GM21367 (cell line): ENCODE data around the gene TMEM25.
"Not testable (repeated sequence)": the region's sequence is repeated elsewhere in the genome, so short reads cannot be mapped to it uniquely, and the experiment has no call there.

ENCODE experiments used
- ATAC-seq: cut with Tn5 transposase; IDR thresholded peaks from one replicate; pipeline ENCODE4 v1.9.1; 2021; ENCODE audit not compliant: unreplicated experiment

Gene TMEM25

DNA sequence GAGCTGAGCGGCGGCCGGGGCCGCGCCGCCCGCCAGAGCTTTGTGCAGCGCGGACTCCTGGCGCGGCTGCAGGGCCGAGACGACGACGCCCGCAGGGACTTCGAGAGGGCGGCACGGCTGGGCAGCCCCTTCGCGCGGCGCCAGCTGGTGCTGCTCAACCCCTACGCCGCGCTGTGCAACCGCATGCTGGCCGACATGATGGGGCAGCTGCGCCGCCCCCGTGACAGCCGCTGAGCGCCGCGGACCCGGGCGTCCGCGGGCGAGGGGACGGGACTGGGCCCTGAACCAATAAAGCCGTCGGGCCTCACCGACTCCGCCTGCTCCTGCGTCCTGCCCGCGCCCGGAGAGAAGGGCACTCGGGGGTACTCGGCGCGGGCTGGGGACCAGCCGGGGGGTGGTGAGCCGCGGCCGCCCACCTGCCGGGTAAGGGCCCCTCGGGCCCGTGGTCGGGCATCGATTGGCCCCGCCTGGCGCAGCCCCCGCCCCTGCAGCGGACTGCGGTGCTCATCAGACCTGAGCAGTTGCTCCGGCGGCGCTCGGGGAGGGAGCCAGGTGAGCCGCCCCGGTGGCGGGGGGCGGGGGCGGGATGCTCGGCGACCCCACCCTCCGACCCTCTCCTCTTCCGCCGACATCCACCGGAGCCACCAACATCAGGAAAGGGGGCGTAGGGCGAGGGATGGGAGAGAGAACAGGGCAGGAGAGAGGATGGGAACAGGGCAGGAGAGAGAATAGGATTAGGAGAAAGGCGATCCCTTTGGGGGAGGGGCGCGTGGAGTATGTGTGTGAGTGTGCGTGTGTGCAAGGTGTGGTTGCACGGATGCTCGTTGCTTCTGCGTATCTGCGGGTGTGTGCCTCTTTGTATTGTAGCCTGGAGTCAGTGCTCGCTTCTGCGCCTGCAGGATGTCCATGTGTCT, at the start of gene TMEM25:
TSS of gene TMEM25 (plus strand) at position 510 of the 914 bp plus-strand sequence. CDS start 610 bp downstream, outside the sequence.
- peak; percentile 66 for ATAC-seq

DNA sequence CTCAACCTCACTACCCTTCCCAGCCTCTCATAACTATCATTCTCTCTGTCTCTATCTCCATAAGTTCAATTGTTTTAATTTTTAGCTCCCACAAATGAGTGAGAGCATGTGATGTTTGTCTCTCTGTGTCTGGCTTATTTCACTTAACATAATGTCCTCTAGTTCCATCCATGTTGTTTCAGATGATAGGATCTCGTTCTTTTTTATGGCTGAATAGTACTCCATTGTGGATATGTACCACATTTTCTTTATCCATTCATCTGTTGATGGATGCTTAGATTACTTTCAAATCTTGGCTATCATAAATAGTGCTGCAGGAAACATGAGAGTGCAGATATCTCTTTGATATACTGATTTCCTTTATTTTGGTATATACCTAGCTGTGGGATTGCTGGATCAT, 49.8 kb upstream of the TMEM25 start:
- ATAC-seq: not testable (repeated sequence)

DNA sequence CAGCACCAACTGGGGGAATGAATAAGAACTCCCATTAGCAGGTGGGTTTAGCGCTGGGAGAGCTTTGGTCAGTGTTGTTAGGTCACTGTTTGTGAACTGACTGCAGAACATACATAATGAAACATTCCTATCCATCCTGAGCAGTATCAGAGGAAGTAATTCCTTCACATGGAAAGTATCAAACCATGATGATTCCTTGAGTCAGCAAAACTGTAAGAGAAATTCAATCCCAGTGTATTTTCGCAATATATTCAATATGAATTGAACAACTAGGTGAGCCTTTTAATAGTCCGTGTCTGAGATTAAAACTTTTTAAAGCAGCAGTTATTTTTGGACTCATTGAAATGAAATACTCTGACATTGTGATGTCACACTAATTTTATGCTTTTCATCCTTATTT, 46.6 kb upstream of the TMEM25 start:
- ATAC-seq: no peak

DNA sequence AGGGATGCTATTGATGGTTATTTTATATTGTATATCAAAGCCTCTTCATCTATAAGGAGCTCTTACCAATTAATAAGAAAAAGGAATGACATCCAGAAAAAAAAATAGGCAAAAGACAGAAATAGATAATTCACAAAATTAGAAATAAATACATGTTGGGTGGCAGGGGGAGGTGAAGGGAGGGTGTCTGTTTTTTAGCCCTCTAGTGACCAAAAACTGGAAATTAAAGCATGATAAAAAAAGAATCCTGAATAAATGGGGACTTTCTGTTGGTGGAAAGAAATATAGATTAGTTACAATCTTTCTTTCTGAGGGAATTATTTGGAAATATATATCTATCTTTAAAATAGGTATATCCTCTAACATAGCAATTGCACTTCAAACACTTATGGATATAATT, 45.7 kb upstream of the TMEM25 start:
- ATAC-seq: no peak

DNA sequence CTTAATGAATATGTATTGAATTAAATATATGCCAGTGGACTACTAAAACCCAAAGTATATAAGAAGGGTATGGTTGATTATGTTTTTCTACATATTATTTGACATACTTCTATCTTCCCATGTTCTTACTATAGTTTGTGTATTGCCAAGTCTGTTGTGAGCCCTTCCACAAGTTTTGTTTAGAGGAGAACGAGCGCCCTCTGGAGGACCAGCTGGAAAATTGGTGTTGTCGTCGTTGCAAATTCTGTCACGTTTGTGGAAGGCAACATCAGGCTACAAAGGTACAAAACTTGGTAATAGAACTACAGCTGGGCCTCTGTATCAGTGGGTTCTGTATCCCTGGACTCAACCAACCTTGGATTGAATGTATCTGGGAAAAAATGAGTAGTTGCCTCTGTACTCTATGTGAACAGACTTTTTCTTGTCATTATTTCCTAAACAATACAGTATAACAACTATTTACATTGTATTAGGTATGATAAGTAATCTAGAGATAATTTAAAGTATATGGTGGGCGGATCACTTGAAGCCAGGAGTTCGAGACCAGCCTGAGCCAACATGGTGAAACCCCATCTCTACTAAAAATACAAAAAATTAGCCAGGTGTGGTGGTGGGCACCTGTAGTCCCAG, 42.4 kb upstream of the TMEM25 start:
- ATAC-seq: no peak

DNA sequence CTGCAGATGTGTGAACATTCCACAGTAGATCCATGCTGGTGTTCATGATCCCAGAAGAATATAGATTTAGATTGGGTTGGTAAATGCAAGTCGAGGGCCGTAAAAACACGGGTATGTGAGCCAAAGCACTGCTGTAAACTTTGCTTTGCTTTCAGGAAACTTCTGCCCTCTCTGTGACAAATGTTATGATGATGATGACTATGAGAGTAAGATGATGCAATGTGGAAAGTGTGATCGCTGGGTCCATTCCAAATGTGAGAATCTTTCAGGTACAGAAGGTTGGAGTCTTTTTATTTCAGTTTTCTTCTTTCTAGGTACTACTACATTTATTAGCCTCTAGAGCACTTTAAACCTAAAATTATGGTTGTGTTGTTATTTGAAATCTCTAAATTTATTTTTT, 40.0 kb upstream of the TMEM25 start:
- ATAC-seq: no peak

DNA sequence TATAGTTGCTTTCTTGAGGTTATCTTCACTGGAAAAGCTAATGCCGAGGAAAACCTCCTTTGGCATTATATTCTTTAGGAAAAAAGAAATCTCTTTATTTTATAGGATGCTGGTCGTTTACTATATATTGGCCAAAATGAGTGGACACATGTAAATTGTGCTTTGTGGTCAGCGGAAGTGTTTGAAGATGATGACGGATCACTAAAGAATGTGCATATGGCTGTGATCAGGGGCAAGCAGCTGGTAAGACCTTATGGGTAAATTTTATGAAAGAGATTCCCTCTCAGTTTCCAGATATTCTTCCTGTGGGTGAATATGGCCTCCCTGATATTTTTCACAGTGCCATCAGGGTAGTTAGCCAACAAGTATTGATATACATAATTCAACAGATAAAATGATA, 33.2 kb upstream of the TMEM25 start:
- no peak for ATAC-seq

DNA sequence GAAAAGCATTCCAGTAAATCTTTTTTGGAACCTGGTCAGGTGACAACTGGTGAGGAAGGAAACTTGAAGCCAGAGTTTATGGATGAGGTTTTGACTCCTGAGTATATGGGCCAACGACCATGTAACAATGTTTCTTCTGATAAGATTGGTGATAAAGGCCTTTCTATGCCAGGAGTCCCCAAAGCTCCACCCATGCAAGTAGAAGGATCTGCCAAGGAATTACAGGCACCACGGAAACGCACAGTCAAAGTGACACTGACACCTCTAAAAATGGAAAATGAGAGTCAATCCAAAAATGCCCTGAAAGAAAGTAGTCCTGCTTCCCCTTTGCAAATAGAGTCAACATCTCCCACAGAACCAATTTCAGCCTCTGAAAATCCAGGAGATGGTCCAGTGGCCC, 27.8 kb upstream of the TMEM25 start:
- ATAC-seq: no peak

DNA sequence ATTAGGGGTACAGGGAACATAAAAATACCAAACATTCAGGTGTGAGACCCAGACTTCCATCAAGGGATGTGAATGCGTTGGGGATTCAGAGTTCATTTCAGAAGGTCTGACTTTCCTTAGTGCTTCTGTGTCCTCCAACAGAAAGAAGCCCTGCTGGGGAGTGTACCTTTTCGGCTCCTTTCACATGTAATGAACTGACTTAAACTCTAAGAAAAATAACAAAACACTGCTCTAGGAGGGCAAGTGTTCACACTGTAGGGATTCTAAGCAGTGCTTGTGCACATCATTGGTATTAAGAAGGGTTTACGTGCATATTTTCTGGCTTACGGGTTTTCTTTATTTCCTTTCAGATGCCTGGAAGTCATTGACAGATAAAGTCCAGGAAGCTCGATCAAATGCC, 19.4 kb upstream of the TMEM25 start:
- ATAC-seq: no peak

DNA sequence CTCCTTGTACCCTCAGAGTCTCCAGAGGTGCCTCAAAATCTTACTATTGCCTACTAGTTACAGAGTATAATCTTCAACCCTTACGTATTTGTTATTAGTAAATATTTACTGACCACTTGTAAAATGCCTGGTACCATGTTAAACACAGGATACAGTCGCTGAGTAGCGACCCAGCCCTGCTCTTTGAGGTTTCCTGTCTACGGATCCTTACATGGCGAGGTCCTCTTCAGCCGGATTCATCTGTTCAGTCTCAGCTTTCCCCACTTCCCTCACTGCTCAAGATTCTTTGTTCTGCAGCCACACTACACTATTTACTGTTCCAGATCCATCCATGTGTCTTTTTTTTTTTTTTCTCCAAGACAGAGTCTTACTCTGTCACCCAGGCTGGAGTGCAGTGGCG, 16.9 kb upstream of the TMEM25 start:
- no peak for ATAC-seq

DNA sequence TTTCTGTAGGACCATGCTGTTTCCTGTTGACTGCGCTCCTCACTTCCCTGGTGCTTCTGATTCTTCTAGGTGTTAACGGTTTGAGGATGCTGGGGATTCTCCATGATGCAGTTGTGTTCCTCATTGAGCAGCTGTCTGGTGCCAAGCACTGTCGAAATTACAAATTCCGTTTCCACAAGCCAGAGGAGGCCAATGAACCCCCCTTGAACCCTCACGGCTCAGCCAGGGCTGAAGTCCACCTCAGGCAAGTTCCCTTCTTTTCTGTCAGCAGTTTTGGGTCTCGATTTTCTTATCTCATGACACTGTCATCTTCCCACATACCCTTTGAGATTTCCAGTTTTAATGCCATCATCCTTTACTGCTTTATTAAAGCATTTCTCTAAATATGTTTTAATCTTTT, 11.4 kb upstream of the TMEM25 start:
- ATAC-seq: no peak

DNA sequence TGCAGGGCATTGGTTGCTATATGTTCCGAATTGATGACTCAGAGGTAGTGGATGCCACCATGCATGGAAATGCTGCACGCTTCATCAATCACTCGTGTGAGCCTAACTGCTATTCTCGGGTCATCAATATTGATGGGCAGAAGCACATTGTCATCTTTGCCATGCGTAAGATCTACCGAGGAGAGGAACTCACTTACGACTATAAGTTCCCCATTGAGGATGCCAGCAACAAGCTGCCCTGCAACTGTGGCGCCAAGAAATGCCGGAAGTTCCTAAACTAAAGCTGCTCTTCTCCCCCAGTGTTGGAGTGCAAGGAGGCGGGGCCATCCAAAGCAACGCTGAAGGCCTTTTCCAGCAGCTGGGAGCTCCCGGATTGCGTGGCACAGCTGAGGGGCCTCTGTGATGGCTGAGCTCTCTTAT, 9.1 kb upstream of the TMEM25 start:
- no peak for ATAC-seq

DNA sequence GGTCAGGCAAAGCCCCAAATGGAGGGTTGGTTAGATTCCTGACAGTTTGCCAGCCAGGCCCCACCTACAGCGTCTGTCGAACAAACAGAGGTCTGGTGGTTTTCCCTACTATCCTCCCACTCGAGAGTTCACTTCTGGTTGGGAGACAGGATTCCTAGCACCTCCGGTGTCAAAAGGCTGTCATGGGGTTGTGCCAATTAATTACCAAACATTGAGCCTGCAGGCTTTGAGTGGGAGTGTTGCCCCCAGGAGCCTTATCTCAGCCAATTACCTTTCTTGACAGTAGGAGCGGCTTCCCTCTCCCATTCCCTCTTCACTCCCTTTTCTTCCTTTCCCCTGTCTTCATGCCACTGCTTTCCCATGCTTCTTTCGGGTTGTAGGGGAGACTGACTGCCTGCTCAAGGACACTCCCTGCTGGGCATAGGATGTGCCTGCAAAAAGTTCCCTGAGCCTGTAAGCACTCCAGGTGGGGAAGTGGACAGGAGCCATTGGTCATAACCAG, 8.4 kb upstream of the TMEM25 start:
- ATAC-seq: no peak

DNA sequence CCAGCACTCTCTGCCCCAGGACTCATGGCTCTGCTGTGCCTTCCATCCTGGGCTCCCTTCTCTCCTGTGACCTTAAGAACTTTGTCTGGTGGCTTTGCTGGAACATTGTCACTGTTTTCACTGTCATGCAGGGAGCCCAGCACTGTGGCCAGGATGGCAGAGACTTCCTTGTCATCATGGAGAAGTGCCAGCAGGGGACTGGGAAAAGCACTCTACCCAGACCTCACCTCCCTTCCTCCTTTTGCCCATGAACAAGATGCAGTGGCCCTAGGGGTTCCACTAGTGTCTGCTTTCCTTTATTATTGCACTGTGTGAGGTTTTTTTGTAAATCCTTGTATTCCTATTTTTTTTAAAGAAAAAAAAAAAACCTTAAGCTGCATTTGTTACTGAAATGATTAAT, 6.6 kb upstream of the TMEM25 start:
- no peak for ATAC-seq

DNA sequence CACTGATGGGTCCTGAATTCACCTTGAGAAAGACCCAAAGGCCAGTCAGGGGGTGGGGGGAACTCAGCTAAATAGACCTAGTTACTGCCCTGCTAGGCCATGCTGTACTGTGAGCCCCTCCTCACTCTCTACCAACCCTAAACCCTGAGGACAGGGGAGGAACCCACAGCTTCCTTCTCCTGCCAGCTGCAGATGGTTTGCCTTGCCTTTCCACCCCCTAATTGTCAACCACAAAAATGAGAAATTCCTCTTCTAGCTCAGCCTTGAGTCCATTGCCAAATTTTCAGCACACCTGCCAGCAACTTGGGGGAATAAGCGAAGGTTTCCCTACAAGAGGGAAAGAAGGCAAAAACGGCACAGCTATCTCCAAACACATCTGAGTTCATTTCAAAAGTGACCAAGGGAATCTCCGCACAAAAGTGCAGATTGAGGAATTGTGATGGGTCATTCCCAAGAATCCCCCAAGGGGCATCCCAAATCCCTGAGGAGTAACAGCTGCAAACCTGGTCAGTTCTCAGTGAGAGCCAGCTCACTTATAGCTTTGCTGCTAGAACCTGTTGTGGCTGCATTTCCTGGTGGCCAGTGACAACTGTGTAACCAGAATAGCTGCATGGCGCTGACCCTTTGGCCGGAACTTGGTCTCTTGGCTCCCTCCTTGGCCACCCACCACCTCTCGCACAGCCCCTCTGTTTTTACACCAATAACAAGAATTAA, 6.1 kb upstream of the TMEM25 start:
- no peak for ATAC-seq

DNA sequence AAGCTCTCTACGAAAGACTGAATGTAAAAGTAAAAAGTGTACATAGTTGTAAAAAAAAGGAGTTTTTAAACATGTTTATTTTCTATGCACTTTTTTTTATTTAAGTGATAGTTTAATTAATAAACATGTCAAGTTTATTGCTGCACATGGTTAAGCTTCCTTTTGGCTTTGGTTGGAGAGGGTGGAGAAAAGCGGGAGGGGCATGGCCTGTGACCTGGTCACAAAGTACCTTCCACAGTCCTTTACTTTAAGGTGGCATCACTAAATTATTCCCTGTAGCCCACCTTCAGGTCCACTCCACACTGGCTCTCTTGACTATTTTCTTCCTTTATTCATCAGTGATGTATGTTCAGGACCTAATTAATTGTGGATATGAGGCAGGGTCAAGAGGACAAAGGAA, 4.3 kb upstream of the TMEM25 start:
- ATAC-seq: no peak

DNA sequence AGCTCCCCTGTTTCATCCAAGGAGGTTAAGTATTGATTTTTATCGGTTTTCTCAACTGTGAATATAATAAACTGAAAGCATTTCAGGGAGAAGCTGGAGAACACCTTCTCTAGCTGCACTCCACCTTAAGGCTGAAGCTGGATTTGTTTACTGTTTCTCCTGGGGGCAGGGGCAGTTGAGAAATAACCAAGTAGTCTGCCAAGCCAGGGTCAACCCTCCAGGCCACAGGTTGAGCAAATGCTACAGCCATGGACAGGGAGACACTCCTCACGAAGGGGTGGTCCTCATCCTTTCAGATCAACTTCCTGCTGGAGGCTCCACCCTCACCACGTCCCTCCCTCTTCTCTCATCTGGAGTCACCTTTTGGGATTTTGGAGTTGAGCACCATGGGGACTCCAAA, 3.9 kb upstream of the TMEM25 start, which contains the start of gene TTC36:
TSS of gene TTC36 (plus strand) at position 366 of the 400 bp plus-strand sequence. CDS start at position 387, 21 bp downstream.
- ATAC-seq: no peak

DNA sequence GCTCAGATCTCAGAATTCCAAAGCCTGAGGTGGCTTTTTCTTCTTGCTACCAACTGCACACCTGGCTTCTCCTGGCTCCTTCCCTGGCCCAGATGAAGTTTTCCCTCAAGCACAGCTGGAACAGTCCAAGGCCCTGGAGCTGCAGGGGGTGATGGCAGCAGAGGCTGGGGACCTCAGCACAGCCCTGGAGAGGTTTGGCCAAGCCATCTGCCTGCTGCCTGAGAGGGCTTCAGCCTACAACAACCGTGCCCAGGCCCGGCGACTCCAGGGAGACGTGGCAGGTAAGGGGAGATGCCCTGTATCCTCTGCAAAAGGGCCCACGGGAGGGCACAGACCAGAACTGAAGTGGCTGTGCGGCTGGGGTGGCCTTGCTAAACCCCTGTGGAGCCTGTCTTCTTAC, 2.5 kb upstream of the TMEM25 start:
- ATAC-seq: no peak

DNA sequence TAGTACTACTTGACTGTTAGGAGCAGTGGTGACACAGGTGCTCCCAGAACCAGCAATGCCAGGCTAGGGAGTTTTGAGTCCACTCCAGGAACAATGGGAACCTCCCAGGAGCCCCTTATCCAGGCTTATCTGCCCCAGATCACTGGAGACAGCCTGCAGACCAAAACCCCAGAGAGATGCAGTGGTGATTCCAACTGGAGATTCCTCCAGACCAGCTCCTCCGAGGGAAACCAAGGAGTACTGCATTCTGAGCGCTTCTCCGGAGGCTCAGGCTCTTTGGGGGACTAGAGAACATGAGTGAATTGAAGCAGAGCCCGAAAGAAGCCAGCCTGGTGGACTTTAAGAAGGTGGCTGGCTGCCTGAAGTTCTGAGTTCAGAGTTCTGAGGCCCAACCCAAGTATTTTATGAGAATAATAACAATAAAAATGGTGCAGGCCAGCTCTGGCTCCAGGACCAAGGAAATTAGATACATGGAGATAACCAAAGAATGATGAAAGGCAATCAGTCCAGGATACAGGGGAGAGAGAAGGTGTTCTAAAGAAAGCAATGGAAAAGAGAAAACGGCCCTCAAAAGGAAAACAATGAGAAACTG, 1.3 kb upstream of the TMEM25 start:
- no peak for ATAC-seq

DNA sequence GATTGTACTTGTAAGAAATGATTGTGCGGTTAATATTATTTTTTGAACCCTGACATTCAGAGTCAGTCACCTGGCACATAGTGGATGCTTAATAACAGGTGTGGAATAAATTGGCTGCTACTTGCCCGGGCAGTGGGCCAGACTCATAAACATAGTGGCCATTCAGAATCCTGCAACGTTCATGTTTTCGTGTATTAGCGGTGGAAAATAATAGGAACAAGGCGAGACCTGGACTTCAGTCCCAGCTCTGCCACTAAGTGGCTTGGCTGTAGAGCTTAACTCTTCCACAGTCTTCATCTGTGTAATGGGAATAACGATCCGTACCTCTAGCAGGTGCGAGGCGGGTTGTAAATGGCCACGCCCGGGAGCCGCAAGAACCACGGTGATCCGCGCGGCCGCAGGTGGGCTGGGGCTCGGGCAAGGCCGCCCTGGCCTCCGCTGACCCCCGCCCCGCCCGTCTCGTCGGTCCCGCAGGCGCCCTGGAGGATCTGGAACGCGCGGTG, 761 bp upstream of the TMEM25 start:
- no peak for ATAC-seq

DNA sequence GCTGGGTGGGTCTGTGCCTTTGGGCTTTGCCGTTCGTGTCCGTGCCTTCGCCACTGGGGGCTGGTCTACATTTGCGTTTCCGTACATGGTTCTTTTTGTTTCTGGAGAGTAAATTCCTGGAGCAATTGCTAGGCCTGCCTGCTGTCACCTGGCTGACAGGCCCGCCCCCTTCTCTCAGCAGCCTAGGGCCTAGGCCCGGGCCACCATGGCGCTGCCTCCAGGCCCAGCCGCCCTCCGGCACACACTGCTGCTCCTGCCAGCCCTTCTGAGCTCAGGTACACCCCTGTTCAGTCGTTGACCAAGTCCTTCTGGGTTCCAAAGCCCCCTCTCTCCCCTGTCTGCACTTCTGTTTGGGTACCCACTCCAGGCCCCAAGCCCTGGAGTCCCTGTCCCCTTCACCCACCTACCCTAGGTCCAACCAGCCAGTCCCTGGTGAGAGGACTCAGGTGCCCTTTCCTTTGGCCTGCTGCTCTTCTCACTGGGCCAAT, 649 bp downstream of the TMEM25 start:
- ATAC-seq: no peak
